Spleen (tissue), 7 donors: Measurements from ENCODE around the gene BTD.

Source experiments
- CTCF ChIP-seq, 11 experiments: fragments of 200-600 bp in 7 of 11; fragments of 450-650 bp in 4 of 11; sonication (generic) in 4 of 11; IDR thresholded peaks in 8 of 11; conservative IDR thresholded peaks in 3 of 11; 1 replicate in 7 of 11; 2 replicates in 4 of 11; pipeline versions ENCODE4 v1.4.0 to v1.8.0; 2016 to 2021; ENCODE audit warnings: antibody characterized with exemption in 11 of 11, inconsistent platforms in 4 of 11, mild to moderate bottlenecking in 1 of 11
- POLR2A ChIP-seq, 3 donors: fragments of 450-650 bp; IDR thresholded peaks; one replicate each; pipeline ENCODE4 v1.5.1; 2017; ENCODE audit warnings: antibody characterized with exemption in 3 of 3, mild to moderate bottlenecking in 1 of 3
- POLR2AphosphoS5 ChIP-seq, 3 donors: sonication (generic); formaldehyde crosslinking; IDR thresholded peaks; one replicate each; pipeline ENCODE4 v1.5.1; 2017; ENCODE audit warnings: antibody characterized with exemption in 3 of 3
- donor health status: DM: no; HTN: no; CAD: no; lungs with moderate emphysema.
- donor health status: DM: no; HTN: no; CAD: no.
- donor health status: DM: no; HTN: no; CAD: no.

- TF ChIP-seq POLR2A (IDR thresholded peaks at IDR 0.05) = no peak
- TF ChIP-seq CTCF (IDR thresholded peaks at IDR 0.05 in 8 of 11, conservative IDR thresholded peaks at IDR 0.05 in 3 of 11) = no peak
- TF ChIP-seq POLR2AphosphoS5 (IDR thresholded peaks at IDR 0.05) = no peak
These were observed 55.5 kb downstream of the BTD start for GRCh38 chr3:15657016-15657415.
